HG03432 (cell line): ENCODE results near the gene DHRS3.

Experiments used
- ATAC-seq: cut with Tn5 transposase; IDR thresholded peaks from one replicate; pipeline ENCODE4 v1.9.1; 2021; ENCODE audit warnings: mild to moderate bottlenecking, moderate library complexity; ENCODE audit not compliant: unreplicated experiment

Gene DHRS3

DNA sequence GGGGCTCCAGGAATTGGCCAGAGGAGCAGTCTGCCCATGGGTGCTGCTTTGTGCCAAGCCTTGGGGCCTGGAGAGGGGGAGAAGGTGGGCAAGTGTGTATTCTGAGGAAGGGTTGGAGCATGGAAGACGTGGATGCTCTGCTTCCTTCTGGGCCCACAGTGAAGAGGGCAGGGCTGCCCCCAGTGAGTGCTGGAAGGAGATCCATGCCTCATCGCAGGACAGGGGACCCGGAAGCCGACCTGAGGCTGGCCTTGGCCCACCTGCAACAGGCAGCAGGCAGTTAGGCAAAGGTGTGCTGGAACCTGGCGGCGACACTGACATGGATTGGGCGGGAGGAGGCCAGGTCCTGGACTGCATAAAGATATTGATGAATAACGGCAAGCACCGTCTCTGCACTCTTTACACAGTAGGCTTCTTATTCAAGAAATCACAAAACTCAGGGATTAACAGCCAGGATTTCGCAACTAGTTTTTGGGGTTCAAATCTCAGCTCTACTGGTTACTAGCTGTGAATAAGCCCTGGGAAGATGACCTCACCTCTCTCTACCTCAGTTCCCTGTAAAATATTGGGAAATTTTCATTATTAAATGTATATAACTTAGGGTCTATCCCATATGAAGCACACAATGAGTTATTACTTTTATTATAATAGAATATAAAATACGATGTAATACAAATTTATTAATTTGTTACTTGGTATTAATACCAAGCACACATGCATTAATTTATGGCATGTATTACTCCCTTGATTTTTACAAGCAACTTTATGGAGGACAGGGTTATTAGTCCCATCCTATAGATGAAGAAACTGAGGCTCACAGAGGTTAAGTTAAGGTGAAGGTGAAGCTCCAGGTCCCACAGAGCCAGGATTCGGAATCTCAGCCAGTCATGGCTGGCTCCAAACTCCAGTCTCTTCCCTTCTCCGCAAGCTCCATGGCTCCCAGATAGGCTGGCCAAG, 62.3 kb downstream of the DHRS3 start:
- no peak for ATAC-seq

DNA sequence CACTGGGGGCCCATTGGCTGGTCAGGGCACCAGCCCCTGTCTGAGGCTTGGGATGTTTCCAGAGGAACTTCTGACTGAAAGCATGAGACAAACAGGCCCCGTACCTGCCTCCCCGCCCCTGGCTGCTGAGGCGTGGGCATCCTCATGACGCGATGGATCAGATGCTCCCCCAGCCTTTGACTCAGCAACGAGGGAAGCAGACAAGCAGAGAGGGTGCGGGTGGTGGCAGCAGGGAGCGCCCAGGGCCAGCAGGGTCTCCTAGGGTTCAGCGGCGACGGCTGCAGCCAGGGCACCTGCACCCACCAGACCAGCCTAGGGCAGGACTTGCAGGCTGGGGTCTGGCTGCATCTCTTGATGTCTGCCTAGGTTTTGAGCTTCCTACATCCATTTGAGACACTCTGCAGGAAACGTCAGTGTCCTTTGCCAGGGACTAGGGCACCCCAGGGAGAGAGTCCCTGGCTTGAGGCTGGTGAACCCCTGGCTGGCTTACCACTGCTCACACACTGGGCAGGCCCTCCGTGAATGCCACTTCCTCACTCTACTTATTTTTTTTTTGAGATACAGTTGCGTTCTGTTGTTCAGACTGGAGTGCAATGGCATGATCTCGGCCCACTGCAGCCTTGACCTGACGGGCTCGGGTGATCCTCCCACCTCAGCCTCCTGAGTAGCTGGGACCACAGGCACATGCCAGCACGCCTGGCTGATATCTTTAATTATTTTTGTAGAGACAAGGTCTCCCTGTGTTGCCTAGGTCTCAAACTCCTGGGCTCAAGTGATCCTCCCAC, 63.3 kb downstream of the DHRS3 start:
- no peak for ATAC-seq

DNA sequence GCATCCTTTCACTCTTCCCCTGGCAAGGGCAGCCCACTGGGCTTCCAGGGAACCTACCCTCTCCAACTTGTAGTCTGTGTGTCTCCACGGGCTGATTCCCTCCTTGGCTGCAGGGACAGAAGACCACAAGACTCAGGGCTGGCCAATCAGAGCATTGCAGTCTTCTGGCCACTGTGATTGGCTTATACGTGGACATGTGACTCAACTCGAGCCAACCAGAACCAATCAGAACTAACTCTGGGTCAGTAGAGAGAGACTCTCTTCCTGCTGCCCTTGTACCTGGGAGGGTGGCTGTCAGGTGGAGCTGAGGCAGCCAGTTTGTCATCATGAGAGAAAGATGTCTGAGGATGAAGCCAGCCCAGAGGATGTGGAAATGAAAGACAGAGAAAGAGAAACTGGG, 64.0 kb downstream of the DHRS3 start:
- ATAC-seq = no peak

DNA sequence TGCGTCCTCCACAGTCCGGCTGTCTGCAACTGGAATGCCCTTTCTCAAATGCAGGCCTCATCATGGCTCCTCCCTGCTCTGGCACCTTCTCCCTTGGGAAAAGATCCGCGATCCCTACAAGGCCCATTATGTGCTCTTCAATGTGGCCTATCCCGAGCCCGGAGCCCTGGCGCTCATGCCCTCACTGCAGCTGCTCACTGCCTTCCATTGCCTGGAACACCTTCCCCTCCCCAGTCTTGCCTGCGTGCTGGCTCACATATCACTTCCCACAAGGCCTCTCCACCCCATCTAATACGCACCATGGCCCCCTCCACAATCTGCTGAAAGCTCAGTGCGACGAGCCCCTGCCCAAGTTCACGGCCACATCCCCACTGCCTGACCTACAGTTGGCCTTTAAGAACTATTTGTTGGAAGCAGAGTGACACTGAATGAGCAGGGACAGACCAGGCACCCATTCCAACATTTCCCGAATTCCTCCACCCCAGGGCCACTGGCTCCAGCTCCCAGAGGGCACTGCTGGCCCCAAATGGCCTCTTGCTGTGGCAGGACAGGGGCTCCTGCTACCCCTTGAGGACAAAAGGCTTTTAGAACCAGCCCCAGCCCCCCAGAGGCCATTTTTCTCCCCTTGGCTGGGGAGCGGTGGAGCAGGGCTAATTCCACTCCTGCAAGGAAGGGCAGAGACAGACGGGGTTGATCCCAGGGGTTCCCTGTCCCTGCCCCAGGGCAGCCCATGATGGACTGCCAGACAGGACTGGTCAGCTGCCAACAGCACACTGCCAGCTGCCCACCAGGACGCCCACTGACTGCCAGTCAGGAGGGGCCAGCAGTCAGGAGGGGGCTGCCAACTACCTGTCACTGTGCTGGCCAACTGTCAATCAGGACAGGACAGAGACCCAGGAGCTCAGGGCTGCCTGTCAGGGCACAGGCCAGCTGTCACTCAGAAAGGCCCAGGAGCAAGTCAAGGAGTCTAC, 64.8 kb downstream of the DHRS3 start:
- no peak for ATAC-seq

DNA sequence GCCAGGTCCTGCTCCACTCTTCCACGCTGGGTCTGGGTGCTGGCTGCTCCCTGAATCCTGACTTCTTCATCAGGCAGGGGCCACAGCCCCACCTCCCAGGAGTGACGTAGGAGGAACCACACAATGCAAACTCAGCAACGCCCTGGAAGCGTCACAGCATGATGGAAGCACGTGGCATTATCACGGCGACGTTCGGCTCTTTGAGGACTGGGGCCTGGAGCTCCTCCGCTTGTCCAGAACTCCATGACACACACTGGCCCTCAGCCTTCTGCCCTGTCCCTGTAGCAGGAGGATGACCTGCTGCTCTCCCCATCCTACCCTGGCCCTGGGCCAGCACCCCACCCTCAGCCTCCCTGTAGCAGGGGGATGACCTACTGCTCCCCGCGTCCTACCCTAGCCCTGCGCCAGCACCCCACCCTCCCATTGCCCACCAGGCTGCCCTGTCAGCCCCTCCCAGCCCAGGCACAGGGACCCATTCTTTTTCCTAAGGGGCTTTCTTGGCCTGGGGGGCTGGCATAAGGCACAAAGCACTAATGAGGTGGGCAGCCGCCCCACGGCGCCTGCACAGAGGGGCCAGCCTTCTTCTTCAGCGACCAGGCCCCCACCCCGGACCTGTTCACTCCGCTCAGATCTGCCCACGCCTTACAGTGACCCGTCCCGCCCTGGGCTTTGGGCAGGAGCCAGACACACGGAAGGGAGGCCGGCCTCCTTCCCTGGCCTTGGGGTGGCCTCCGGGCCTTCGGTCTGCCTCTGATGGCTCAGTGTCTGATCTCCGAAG, 65.7 kb downstream of the DHRS3 start:
- no peak for ATAC-seq

DNA sequence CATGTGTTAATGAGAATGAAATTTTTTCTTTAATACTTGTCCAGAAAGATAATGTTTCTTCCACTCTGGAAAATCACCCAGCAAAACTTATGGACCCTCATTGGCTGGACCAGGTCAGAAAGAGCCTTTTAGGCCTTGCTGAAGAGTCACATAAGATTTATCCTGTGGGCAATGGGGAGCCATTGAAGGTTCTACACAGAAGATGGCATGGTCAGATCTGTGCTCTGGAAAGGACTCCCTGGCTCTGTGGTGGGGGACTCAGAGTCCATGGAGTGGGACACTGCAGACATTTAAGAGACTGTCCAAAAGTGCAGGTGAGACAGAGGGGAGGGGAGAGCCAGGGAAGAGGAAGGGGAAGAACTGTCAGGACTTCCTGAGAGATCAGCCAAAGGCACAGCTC, 66.4 kb downstream of the DHRS3 start:
- ATAC-seq = no peak

DNA sequence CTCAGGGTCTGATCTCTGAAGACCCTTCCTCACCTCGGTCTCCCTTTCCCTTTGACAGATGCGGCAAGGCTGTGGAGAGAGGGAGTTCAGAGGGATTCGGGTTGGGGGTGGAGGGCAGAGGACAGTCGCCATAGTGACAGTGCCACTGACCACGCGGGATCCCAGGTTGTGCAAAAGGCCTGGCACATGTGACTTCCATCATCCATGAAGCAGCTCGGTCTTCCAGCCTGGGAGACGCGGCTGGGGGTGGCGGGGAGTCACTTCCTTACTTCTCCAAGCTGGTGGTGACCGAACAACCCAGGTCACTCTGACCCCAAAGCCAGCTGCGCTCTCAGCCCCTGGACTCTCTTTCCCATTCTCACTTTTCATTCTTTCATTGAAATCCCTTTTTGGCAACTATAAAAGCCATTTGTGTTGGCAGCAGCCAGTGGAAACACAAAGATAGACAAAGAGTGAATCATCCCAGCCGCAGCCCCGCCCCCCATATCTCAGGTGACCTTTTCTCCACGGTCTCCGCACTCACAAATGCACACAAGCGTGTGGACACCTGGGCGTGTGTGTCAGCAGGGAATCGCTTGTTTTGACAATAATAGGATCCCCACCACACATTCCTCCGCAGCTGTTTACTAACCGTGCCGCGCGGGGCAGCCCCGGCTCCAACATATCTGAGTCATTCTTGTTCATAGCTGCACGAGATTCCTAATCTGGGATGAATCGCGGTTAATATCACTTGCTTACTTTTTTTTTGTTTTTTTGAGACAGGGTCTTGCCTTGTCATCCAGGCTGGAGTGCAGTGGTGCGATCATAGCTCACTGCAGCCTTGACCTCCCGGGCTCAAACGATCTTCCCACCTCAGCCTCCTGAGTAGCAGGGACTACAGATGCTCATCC, 68.3 kb downstream of the DHRS3 start:
- no peak for ATAC-seq

DNA sequence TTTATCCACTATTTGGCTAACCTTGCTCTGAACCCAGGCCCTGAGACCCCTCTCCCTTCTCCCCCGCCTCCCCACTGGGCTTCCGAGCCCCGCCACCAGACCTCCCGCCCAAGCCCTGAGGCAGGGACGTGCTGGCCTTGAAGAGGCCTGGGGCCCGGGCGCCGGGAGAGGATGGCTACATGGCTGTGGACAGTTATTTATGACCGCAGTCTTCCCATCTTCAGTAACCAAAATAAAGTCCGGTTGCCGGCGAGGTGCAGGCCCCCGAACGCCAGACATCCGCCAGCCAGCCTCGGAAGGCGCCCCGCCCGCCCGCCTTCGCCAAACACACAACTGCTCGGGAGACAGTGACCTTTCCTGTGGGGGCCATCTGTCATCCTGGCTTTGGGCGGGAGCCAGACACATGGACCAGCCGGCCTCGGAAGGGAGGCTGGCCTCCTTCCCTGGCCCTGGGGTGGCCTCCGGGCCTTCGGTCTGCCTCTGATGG, 69.0 kb downstream of the DHRS3 start:
- no peak for ATAC-seq

DNA sequence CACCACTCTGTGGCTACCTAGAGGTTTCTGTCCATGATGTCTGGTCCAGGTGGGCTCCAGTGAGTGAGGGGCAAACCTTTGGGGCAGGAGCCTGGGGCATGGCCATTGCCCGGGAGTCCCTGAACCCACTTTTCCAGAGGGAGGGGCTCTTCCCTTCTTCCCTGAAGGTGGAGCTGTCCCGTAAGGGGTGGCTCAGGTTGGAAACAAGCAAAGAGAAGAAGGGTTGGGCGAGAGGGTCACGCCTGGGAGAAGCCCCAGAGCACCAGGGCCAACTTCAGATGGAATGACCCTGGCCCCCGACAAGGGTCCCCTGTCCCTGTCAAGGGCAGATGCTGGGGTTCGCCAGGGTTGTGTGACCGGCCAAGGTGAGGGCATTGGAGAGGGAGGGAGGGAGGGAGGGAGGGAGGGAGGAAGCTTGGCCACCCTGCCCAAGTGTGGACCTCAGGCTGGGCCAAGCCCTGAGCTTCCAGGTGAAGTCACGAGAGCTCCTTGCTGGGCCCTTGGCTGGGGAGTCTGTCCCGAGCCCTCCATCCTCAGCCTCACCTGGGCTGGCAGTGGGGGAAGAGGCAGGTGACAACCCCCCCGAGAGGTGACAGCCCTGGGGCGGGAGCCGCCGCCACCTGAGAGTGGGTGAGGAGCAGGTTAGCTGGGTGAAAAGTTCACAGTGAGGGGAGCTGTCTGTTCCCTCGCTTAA, 69.6 kb downstream of the DHRS3 start:
- ATAC-seq = no peak

DNA sequence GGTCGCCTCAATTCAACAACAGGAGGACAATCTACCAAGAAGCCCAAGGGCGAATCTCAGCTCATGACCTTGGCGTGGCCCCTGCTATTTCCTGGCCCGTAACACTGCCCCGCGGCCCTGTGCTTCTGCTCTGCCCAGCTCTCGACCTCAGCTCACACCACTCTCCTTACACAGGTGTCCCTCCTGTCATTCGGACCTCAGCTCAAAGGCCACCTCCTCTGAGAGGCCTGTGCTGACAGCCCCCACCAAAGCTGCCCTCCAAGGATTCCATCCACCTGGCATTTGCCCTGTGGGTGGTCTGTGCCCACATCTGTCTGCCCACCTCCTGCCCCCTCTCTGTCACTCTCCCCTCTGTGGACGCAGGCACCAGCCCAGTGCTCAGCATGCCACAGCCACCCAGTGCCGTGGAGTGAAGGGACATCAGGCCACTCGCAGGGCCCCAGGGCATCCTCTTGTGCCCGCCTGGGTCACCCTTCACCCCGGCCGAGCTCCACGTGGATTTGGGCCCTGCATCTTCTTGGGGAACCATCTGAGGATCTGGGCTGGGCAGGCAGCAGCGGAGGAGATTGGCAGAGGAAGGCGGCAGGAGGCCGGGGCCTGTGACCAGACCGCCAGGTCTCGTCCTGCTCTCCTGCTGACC, 70.3 kb downstream of the DHRS3 start:
- no peak for ATAC-seq

DNA sequence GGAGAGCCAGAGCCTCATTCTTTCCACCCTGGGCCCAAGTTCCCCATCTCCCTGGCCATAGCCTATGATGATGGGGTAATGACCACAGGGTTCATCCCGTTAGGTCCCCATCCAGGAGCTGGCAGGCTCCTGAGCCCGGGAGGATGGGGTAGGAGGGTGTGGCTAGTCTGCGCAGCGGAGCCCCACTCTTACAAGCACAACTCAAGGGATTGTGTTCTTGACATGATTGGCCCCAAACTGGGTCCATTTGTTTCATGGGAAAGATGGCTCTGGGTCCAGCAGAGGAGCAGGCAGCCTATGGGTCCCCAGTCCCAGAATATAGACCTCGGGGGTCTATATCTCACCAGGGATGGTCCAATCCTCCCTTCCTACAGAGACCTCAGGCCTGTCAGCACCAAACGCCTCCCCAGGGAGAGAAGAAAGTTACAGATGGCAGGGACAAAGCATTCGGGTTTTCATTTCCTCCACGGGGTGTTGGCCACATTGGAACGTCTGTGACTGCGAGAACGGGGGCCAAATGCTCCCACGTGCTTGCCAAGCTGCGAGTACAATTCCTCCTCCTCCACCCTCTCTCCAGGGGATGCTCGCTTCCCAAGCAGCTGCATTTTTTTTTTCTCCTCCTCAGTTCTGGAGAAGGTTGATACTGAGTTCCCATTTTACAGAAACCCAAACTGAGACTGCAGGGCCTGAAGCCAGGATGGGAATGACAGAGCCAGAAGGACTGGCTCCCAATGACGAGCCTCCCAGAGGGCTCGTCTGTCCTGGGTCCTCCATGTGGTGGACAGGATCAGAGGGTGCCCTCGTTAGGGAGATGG, 71.0 kb downstream of the DHRS3 start:
- no peak for ATAC-seq

DNA sequence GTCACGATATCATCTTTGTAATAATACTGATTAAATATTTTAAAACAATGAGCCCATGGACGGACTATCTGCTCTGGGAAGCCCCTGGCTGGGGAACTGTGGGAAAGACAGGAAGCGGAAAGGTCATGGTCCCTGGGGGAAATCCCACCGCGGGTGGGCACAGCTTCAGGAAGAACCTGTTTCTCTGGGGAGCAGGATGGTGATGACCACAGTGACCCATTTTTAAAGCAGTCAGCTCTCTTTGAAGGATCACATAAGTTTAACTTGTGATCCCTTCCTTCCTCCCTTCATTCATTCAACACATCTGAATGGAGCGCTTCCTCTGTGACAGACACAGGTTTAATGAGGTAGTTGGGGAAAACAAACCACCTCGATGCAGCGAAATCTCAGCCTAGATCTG, 73.0 kb downstream of the DHRS3 start:
- ATAC-seq = no peak

DNA sequence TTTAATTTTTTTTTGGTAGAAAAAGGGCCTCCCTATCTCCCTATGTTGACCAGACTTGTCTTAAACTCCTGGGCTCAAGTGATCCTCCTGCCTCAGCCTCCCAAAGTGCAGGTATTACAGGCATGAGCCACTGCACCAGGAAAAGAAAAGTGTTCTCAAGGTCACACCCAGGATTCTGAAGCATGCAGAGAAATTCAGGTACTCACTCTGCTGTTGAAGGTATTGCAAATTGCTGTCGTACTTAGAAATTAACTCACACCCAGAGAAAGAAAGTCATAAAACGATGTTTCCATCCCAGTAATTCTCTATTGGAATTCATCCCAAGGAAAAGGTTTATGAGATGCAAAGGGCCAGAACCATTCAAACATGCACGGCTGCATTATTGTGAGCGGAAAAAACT, 73.7 kb downstream of the DHRS3 start:
- ATAC-seq = no peak

DNA sequence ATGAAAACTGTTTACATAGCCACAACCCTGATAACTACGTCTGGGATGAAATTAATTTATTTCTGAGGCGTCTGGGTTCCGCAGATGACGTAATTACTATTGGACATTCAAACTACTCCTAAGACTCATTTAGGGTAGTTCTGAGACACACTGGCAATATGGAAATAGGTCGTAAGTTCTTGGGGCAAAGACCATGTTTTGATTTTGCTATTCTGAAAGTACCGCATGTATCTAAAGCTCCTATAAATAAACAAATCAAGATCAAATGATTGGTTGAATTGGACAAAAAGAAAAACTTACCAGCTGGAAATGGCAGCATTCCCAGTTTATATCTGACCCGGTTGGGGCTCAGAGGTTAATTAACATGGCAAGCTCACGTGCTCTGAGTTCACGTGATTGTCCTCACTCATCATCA, 74.3 kb downstream of the DHRS3 start:
- ATAC-seq = no peak

DNA sequence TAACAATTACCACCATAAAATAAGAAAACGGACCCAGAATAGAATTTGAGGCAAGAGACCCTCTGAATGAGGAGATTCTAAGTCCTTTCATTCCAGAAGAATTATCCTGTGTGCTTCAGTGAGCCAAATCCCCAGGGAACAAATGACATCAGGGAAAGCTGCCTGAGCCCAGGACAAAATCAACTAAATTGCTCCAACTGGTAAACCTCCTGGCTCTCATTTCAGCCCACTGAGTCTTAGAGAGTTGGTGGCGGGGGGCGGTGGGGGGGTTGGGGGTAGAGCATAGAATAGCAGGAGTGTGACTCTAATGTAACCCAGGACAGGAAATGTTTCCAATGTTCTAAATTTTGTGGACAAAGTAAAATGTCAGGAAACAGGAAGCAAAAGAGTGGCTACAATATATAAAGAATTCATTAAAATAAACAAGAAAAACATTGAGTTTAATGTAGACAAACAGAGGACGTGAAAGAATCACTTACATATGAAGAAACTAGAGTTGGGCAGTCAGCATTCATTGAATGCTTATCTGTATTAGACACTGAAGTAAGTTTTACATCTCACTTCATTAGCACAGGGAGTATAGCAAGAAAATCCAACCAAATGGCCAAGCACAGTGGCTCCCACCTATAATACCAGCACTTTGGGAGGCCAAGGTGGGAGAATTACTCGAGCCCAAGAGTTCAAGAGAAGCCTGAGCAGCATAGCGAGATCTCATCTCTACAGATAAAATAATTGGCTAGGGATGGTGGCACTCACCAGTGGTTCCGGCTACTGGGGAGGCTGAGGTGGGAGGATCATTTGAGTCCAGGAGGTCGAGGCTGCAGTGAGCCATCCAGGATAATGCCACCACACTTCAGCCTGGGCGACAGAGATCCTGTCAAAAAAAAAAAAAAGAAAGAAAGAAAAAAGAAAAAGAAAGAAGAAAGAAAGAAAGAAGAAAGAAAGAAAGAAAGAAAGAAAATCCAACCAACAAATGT, 75.1 kb downstream of the DHRS3 start:
- no peak for ATAC-seq

DNA sequence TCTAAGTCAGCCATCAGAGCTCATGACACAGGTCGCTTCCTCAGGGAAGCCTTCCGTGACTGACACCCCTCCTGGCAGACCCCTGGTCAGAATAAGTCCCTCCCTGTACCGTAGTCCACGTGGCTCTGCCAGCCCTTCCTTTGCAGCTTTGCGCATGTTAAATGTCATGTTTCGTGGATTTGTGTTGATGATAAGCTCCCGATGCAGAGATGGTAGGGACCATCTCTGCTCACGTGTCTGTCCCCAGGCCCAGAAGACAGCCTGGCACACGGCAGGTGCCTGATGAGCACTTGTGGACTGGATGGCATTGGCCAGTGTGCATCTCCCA, 75.9 kb downstream of the DHRS3 start:
- no peak for ATAC-seq
